IPS-NIHi7 (cell line): ENCODE results near the gene FGD5.

Experiments used
- DNase-seq: peaks from one replicate; pipeline ENCODE4 v3.0.0; 2012; ENCODE audit warnings: mixed read lengths; ENCODE audit errors: extremely low spot score

The FGD5 gene

DNA sequence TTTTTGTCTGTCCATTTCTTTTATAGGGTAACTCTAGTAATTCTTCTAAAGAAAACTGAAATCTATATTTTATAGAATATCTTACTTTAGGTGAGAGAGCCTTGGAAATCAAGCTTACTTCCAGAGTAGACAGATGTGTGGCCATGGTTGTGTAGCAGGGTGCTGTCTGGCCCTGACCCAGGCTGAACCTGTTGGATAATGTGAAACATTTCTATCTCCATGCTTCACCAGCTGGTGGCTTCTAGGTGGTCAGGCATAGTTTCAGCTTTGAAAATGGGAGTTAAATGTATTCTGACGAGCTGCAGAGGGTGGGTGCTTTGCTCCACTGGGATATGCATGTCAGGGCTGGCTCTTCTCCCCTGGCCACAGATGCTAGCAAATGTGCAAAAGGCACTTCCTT is 107.8 kb downstream of the FGD5 start:
- DNase-seq, result no peak

DNA sequence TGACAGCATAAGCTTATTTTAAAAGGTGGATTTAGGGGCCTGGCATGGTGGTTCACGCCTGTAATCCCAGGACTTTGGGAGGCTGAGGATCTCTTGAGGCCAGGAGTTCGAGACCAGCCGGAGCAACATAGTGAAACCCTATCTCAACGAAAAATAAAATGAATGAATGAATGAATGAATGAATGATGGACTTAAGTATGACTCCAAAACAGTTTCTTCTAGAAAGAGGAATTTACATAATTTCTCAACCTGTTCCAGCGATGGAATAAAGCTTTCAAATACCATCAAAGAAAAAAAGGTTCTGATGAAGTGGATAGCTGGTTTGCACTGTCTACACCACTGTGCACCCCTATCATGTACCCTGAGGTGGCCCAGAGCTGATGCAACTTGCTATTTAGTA is 108.5 kb downstream of the FGD5 start:
- no peak for DNase-seq

- no peak for DNase-seq
Observed at GRCh38 chr3:14929310-14930074, 110.7 kb downstream of the FGD5 start.

DNA sequence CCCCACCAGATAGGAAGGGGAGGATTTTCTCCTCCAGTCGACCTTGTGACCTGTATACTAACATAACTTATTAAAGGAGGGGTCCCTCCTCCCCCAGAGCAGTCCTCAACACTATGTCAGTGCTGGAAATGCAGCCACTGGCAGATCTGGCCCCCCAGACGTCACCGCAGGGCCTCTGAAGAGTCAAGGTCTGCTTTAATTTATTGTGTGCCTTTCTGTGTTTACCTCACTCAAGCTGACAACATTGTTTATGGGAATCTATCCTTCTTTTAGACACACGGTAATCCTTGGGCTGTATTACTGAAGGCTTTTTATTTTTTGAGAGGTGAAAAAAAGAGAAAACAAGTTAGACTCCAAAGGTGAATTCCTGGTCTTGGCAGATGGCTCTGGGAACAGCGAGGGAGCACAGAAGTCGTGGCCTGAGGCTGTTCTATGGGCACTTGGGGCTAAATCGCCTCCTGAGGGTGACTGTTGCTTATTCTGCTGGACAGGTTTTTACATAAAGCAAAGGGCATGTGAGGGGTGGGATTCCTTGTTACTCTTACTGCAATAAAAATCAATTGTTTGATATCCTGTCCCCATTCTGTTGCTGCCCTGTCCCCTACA is 115.2 kb downstream of the FGD5 start:
- no peak for DNase-seq

GRCh38 chr3:14935592-14936345 is 117.0 kb downstream of the FGD5 start:
- DNase-seq, result no peak

GRCh38 chr3:14938954-14939353 is 120.2 kb downstream of the FGD5 start:
- no peak for DNase-seq

DNA sequence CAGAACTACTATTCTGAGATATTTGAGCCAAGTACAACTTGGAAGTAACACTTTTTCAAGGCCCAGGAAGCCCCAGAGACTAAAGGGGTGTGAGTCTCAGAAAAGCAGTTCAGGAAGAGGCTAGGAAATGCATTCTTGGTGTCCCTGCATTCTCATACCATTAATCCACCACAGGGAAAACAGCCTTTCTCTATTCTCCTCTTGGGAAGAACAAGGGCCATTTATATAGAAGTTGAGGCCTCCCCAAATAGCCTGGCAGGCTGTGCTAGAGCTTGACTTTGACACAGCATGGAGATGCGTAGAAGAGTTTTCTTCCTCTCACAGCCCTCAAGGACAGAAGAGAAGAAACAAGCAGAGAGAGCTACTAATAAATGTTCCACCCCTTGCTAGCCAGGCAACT is 123.1 kb downstream of the FGD5 start:
- DNase-seq, result no peak

DNA sequence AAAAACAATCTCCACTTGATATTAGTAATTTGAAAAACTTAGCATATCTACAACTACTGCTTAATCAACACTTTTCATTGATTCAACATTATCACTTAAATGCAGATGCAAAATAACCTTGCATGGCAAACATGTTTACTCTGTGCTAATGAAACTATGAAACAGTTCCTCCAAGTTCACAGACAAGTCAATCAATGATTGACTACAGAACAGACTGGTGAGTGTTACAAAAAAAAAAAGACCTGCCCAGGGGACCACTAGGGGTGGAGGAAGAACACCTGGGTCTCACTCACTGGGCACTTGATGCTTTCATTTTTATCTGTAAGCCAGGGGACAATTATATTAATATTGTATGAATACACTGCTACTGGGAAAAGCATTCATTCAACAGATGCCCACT is 124.3 kb downstream of the FGD5 start:
- no peak for DNase-seq

DNA sequence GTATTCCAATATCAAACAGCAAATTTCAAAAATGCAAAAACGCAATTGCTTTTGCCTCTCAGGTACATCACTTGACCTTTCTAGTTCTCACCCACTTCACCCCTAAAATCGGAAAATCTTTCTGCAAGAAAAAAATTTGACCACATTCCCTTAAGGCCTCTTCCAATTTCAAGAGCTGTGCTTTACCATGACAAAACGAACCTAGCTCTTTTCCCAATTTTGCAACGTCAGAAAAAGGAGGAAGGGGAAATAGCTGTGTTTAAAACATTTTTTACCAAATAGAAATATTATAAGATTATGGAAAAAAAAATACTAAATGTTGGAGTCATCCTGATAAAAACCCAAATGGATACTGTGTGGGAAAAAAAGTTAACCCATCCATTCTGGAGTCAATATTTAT is 127.5 kb downstream of the FGD5 start:
- DNase-seq, result no peak

- DNase-seq, result no peak
Observed at GRCh38 chr3:14946739-14947099, 128.0 kb downstream of the FGD5 start.

DNA sequence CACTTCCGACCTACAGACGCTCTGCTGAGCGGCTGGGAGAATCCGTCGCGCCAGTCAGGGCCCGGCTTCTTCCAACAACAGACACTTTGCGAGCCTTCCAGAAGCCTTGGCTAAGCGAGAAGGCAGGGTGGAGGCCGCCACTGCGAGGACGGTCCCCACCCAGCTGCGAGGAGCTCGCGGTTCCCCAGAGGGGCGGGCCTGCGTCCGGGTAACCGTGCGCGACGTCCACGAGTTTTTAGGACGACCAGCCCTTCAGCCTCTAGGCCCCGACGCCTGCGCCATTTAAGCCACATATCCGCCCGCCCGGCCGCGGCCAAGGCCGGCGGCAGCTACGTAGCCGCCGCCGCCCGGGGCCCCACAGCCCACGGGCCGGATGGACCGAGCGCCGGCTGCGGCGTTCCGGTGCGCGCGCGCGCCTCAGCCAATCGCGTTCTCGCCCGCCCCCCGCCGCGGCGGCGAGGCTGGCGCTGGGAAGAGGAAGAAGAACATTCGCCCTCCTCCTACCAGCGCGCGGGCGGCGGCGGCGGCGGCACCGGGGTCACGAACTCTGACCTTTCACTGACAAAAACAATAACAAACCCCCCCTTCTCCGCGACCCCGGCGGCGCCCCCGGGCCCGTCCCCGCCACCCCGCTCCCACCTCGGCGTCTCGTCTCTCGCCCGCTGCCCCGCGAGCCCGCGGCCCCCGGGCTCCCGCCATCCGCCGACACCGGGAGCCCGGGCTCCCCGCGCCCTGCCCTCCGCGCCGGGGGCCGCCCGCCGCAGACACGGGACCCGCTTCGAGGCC is 128.5 kb downstream of the FGD5 start, which contains the start of gene NR2C2:
Gene NR2C2 (plus strand): TSS at position 484 of the 786 bp plus-strand sequence. CDS start 56,332 bp downstream, outside the sequence.
- DNase-seq, result peak; percentile 90

GRCh38 chr3:14947886-14948608 is 129.3 kb downstream of the FGD5 start:
- peak; percentile 99 for DNase-seq

GRCh38 chr3:14948609-14949038 is 129.9 kb downstream of the FGD5 start:
- no peak for DNase-seq

DNA sequence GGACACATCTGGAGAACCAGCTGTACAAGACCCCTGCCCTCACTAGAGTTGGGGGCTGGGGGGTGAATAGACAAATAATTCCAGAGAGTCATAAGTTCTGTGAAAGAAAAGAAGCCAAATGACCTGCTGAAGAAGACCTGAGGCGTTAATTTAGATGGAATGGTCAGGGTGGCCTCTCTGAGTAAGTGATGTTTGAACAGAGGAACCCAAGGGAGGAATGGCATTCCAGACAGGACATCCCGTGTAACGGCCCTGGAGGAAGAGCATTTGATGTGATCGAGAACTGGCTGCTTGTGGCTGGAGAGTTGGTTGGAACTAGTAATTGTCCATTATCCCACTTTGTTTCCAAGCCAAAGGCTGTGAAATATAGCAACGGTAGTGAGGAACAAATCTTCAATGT is 130.4 kb downstream of the FGD5 start:
- DNase-seq, result no peak

- no peak for DNase-seq
Observed at GRCh38 chr3:14950274-14950673, 131.5 kb downstream of the FGD5 start.

- no peak for DNase-seq
Observed at GRCh38 chr3:14957153-14957552, 138.4 kb downstream of the FGD5 start.

DNA sequence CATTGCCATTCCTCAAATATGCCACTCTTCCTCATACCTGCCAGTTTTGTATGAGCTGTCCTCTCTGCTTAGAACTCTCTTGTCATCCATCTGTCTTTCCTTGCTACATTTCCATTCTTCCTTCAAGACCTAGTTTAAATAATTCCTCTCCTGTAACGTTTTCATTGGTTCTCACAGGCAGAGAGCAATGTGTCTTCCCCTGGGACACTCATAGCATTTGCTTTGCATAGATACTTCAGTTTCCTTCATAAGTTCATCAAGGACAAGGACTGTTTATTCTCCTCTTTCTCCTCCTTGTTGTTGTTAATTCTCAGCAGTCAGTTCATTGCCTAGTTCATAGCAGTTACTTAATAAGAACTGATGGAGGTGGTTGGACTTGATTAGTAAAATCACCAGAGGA is 139.2 kb downstream of the FGD5 start:
- no peak for DNase-seq

- no peak for DNase-seq
Observed at GRCh38 chr3:14959359-14959943, 140.7 kb downstream of the FGD5 start.

DNA sequence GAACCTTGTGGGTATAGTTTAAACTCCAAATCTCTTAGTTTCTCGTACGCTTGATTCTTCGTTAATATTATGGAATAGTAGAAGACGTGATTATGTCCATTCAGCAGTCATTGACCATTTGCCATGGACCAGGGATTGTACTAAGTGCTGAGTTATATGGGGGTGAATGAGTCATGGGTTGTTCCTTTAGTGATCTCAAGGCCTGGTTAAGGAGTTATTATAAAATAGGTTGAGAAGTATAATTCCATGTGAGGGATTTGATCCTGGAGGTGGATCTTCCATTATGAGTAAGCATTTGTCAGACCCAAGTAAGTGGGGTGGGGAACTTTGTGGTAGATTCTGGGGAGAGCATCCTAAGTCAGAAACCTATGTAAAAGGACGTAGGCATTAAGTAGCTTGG is 144.0 kb downstream of the FGD5 start:
- no peak for DNase-seq

GRCh38 chr3:14967285-14967684 is 148.5 kb downstream of the FGD5 start:
- no peak for DNase-seq

DNA sequence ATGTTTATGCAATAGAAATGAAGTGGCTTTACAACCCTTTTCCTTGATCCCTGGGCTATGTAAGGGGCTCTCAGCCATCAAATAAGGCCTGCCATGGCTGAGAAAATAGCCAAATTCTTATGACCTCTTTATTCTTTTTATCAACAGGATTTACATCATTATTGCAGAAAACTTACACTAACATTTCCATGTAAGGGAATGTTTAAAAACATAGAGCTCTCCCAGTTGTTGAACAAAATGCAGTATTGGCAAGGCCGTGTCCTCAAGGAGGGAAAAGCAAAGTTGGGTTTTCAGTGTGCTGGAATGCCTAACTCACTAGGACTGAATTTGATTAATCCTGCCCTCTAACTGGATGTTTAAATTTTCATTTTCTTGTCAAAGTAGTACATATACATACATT is 150.9 kb downstream of the FGD5 start:
- DNase-seq, result no peak
